22Rv1 (cell line): ENCODE data around the gene UBL5.

Source experiments
- H3K27ac ChIP-seq: fragments of 450-650 bp; 2 replicates; pipeline ENCODE4 v1.5.1; 2017
- CTCF ChIP-seq: fragments of 450-650 bp; IDR thresholded peaks from 2 replicates; pipeline ENCODE4 v1.5.1; 2017; ENCODE audit warnings: mild to moderate bottlenecking
- ZFX ChIP-seq: fragments of 450-650 bp; IDR thresholded peaks from 2 replicates; pipeline ENCODE4 v1.6.1; 2017; ENCODE audit warnings: antibody characterized with exemption, borderline replicate concordance

UBL5 gene

GRCh38 chr19:9860407-9860806 lies 32.7 kb downstream of the UBL5 start:
- TF ChIP-seq CTCF, result no peak
- no peak for TF ChIP-seq ZFX
- H3K27ac ChIP-seq, result no peak overlapping the region

- H3K27ac ChIP-seq, result no peak overlapping the region
- TF ChIP-seq CTCF (no peak), ZFX (no peak)
Measured at GRCh38 chr19:9861503-9861902, 33.8 kb downstream of the UBL5 start.

GRCh38 chr19:9862938-9863337 lies 35.2 kb downstream of the UBL5 start:
- TF ChIP-seq CTCF (no peak), ZFX (no peak)
- H3K27ac ChIP-seq, result no peak overlapping the region

- TF ChIP-seq CTCF (no peak), ZFX (no peak)
- H3K27ac ChIP-seq, result no peak overlapping the region
Measured at GRCh38 chr19:9863759-9864158, 36.0 kb downstream of the UBL5 start.

GRCh38 chr19:9865732-9866501 lies 38.2 kb downstream of the UBL5 start:
- TF ChIP-seq CTCF, result no peak
- no peak for TF ChIP-seq ZFX
- no peak overlapping the region for H3K27ac ChIP-seq

GRCh38 chr19:9868983-9869617 lies 41.4 kb downstream of the UBL5 start:
- TF ChIP-seq CTCF, result no peak
- no peak for TF ChIP-seq ZFX
- no peak overlapping the region for H3K27ac ChIP-seq

GRCh38 chr19:9871626-9872338 lies 44.1 kb downstream of the UBL5 start:
- no peak overlapping the region for H3K27ac ChIP-seq
- no peak for TF ChIP-seq ZFX
- no peak for TF ChIP-seq CTCF
